ENCODE results near the gene ESRP2.

The ESRP2 gene

DNA sequence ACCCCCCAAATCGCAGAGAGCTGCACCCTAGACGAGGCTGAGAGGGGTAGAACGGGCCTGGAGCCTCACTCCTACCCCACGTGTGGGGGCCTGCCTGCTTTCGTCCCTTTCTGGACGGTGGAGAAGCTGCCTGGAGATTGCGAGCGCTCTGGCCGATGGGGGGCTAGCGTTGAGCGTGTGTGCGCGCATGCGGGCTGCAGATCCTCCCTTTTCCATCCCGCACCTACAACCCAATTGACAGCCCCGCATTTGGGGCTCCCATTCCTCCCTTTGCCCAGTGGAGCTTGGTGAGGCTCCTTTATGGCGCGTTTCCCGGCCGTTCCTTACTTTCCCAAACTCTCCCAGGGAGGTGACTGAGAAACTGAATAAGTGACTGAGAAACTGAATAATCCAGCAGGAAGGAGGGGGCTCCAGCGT is 907 bp upstream of the ESRP2 start:
- no peak for DNase-seq

- DNase-seq: no peak
Observed at GRCh38 chr16:68236137-68236825, 354 bp upstream of the ESRP2 start.

GRCh38 chr16:68235108-68235886 is 630 bp downstream of the ESRP2 start:
- no peak for DNase-seq

- DNase-seq: no peak
Observed at GRCh38 chr16:68234188-68235107, 1.5 kb downstream of the ESRP2 start.

DNA sequence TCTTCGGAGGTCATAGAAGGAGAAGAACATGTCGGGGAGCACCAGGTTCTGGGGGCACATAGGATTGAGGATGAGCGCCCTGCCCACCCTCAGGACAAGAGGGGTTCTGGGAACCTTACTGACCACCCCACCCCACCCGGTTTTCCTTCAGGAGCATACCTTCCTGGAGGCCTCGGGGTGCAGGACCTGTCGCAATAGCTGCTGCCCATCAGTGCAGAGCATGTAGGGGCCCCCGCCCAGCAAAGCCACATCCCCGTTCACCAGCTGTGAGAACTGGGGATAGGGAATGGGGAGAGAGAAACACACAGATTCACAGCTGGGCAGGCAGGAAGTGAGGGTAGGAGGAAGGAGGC is 2.1 kb downstream of the ESRP2 start:
- no peak for DNase-seq

GRCh38 chr16:68233085-68233834 is 2.7 kb downstream of the ESRP2 start:
- no peak for DNase-seq

DNA sequence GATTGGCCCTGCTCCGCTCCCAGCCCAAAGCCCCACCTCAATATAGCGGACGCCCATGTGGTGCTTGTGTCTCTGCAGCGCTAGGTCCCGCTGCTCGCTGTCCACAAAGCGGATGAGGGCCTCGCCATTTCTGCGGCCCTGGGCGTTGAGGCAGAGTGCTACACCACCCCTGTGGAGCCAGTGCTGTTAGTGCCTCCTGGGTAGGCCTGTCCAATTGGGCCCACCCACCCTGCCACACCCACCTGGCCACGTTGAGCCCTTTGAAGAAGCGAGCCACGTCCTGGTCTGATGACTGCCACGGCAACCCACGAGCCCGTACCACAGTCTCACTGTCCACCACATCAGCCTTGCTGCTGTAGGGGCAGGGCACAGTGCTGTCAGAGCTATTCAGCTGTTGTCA is 3.6 kb downstream of the ESRP2 start:
- DNase-seq: no peak

GRCh38 chr16:68231384-68232136 is 4.4 kb downstream of the ESRP2 start:
- no peak for DNase-seq

DNA sequence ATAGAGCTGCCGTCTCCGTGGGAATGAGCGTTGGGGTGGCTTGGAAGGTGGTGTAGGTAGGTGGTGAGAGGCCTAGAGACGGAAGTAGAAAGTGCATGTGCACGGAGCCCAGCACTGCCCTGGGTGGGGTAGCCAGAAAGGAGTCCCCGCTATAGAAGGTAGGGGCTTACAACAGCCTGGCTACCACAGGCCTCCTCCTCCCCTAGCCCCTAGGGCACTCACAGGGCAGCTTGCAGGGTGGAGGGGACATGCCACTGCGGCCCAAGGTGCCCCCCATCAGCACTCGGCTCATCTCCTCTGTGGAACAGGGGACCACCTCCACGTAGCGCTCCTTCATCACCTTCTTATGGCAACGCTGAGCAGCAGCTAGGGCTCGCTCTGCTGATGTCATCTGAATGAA is 5.0 kb downstream of the ESRP2 start:
- DNase-seq: no peak

DNA sequence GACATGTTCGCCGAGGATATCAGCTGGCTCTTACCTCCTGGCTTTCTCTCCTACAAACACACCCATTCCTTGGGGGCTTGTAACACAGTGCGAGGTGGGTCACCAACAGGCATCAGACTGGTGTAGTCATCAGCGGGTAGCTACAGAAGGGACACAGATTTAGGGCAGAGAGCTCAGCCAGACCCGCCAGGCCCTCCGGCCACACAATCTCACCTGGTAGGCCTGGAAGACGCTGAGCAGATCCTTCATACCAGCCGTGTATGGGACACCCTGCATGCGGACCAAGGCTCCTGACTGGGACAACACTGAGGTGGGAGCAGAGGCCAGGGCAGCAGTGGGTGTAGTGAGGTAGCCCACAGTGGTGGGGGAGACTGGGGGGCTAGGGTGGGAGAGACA is 5.8 kb downstream of the ESRP2 start:
- DNase-seq: no peak

DNA sequence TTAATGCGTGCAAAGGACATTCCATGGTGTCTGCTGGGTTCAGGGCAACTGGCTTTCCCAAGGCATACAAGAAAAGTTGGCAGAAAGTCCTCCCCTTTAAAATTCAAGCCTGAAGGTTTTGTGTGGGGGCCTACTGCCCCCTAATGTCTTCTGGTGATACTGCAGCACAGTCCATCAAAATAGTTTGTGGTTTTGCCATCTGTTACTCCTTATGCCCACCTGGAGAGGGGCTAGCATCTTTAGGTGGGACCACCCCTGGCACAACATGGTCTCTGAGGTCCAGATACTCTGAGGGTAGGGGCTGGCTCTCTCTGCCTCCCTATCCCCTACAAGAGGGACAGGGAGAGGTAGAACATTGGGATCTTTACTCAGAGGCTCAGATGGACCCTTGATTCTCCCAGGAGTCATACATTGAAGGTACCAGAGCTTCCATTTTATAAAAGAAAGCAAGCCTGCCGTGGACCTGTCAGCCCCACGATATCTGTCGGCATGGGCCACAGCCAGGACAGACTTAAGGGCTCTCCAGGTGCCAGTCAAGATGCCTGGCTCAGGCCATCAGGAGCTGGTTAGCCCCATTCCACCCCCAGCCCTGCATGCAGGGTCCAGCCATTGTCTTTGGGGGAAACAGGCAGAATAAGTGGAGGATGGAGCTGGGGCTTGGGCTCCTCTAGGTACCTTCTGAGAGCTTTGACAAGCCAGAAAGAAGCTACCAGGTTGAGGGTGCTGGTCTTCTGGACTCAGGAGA is 6.3 kb downstream of the ESRP2 start:
- DNase-seq: no peak

GRCh38 chr16:68228652-68229051 is 7.3 kb downstream of the ESRP2 start:
- DNase-seq: no peak

- DNase-seq: no peak
Observed at GRCh38 chr16:68227850-68228553, 7.9 kb downstream of the ESRP2 start.

- no peak for DNase-seq
Observed at GRCh38 chr16:68227183-68227793, 8.6 kb downstream of the ESRP2 start.

DNA sequence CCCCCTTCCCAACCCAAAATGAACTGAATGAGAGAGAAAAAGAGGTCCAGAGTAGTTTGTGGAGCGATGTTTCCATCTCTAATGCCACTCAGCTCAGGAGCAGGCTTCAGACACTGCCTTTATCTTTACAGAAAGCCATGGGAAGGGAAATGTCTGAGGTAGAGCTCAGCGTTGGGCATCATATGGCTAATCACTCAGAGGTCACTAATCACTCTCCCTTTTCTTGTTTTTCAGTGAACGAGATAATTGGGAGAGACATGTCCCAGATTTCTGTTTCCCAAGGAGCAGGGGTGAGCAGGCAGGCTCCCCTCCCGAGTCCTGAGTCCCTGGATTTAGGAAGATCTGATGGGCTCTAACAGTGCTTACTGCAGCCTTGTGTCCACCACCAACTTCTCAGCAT is 9.8 kb downstream of the ESRP2 start:
- DNase-seq: no peak

GRCh38 chr16:68223072-68223471 is 12.9 kb downstream of the ESRP2 start:
- no peak for DNase-seq

- no peak for DNase-seq
Observed at GRCh38 chr16:68219725-68220351, 16.1 kb downstream of the ESRP2 start.

- no peak for DNase-seq
Observed at GRCh38 chr16:68217506-68217905, 18.4 kb downstream of the ESRP2 start.

DNA sequence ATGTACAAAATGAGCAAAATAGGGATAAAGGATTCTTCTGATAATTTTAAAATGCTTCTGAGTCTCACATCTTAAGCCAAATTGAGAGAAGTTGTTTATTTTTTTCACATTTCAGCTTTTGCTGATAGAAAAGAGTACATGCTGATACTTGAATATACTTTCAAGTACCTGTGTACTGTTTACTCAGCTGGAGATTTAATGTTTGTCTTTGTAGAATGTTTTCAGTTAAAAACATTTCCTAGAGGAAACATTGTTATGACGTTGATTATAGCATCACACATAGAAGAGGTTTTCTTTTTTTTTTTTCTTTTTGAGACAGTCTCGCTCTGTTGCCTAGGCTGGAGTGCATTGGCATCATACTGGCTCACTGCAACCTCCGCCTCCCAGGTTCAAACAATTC is 19.7 kb downstream of the ESRP2 start:
- no peak for DNase-seq

- DNase-seq: no peak
Observed at GRCh38 chr16:68215302-68215701, 20.6 kb downstream of the ESRP2 start.
